ENCODE data around the gene GPR37L1.

Gene GPR37L1, protein sequence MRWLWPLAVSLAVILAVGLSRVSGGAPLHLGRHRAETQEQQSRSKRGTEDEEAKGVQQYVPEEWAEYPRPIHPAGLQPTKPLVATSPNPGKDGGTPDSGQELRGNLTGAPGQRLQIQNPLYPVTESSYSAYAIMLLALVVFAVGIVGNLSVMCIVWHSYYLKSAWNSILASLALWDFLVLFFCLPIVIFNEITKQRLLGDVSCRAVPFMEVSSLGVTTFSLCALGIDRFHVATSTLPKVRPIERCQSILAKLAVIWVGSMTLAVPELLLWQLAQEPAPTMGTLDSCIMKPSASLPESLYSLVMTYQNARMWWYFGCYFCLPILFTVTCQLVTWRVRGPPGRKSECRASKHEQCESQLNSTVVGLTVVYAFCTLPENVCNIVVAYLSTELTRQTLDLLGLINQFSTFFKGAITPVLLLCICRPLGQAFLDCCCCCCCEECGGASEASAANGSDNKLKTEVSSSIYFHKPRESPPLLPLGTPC

DNA sequence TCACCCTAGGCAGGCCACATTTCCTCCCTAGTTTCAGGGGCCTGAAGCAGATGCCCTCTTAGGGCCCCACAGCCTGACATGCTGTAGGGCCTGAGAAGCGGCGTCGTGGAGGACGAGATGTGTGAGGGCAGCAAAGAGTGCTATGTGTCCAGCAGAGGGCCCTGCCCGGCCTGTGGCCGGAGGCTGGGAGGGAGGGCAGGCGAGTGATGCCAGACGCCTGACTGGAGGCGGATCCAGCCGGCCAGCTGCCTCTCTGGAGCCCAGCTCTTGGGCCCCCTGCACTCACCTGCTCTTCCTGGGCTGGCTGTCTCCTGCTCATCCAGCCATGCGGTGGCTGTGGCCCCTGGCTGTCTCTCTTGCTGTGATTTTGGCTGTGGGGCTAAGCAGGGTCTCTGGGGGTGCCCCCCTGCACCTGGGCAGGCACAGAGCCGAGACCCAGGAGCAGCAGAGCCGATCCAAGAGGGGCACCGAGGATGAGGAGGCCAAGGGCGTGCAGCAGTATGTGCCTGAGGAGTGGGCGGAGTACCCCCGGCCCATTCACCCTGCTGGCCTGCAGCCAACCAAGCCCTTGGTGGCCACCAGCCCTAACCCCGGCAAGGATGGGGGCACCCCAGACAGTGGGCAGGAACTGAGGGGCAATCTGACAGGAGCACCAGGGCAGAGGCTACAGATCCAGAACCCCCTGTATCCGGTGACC, at the start of gene GPR37L1:
GPR37L1 (plus strand) TSS at position 279 of the 697 bp plus-strand sequence; CDS start at position 326, 47 bp downstream.
- no peak for DNase-seq (ENCODE audit: low read depth, low spot score)

DNA sequence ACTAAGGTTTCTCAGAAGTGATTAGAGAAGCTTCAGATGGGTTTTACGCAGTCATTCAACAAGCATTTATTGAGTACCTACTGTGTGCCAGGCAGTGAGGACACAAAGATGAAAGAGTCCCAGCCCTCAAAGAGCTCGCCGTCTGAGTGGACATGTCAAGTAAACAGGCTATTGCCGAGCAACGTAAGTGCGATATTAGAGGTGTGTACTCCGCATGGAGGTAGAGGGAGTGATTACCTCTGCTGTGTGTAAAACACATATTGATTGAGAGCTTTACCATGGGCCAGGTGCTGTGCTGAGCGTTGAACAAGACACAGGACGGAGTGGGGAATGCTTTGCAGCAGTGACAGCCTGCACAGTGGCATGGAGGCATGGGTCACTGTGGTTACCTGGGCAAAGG, 49.5 kb upstream of the GPR37L1 start:
- DNase-seq (ENCODE audit: low read depth, low spot score), result no peak

DNA sequence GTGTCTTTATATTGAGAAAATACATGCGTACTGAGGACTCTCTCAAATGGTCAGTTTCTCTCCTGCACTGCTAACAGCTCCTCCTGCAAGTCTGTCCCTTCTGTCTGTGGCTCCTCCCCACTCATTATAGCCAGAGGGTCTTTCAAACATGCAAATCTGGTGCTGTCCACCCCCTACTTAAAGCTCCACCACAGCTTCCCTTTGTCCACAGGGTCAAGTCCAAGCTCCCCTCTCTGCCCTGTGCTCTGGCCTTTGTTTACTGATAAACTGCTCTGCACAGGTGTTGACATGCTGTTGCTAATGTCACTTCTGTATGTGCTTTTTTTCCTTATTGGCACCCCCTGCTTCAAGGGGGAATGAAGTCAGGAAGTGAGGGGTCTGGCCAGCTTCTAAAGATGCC, 47.7 kb upstream of the GPR37L1 start:
- DNase-seq (ENCODE audit: low read depth, low spot score), result no peak

DNA sequence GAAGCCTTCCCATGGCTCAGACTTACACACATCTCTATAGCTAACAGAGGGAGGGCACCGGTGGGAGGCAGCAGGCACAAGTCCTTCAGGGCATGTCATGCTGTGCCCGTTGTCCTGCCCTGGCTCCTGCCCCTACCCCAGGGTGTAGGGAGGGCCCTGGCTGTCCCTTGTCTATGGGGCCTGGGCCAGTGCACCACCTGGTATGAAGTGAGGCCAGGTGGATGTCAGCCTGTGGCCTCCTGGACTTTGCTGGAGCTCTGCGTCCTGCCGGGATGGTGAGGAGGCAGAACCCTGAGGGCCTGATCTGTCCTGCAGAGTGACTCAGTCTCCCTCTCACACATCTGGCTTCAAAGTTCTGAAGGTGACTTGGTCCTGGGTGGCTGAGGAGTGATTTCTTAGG, 47.3 kb upstream of the GPR37L1 start:
- no peak for DNase-seq (ENCODE audit: low read depth, low spot score)

DNA sequence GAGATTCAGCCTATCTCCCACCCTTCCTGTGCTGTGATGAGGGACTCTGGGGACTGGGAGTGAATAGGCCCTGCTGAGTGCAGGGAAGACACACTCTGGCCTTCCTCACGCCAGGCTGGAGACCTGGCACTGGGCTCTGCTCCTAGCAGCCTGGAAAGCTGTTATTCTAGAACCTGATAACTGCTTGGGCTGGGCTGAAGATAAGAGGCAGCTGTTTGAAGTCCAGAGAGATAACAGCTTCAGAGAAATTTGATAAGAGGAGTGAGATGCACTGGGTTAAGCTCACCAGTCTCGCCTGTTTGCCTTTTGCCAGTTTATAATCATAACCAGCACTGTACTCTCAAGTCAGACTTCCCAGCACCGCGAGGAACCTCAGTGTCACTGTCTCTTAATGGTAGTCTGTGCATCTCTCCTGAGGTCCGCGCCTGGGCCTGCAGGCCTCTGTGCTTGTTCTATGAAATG, 46.6 kb upstream of the GPR37L1 start:
- no peak for DNase-seq (ENCODE audit: low read depth, low spot score)

DNA sequence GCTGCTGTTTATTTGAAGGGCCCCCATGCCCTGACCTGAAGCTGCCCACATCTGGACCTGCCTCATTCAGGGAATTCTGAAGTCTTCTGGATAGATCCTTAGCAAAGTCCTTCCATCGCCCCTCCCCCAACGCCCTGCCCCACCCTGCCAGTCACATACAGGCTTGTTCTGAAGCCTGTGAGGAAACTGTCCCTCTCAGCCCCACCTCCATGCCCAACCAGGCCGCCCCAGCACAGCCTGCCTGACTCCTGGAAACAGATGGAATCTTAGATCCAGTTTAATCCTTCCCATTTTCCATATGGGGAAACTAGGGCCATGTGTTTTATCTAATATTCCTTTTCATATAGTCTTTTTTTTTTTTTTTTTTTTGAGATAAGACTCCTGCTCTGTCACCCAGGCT, 44.5 kb upstream of the GPR37L1 start:
- no peak for DNase-seq (ENCODE audit: low read depth, low spot score)

DNA sequence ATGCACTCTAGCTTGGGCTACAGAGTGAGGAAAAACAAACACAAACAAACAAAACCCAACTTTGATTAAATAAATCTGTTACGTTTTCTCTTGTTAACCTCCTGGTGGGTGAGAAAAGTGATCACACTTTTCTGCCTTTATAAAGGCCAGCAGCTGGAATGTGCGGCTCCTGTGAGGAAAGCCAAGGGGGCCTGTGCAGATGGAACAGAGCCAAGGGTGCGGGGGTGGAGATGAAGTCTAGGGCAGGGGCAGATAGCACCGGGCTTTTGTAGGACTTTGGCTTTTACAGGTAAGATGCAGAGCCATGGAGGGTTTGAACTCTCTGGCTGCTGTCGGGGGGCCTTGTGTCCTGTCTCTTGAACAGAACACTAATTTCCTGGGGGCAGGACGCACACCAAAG, 40.7 kb upstream of the GPR37L1 start:
- DNase-seq (ENCODE audit: low read depth, low spot score), result no peak

DNA sequence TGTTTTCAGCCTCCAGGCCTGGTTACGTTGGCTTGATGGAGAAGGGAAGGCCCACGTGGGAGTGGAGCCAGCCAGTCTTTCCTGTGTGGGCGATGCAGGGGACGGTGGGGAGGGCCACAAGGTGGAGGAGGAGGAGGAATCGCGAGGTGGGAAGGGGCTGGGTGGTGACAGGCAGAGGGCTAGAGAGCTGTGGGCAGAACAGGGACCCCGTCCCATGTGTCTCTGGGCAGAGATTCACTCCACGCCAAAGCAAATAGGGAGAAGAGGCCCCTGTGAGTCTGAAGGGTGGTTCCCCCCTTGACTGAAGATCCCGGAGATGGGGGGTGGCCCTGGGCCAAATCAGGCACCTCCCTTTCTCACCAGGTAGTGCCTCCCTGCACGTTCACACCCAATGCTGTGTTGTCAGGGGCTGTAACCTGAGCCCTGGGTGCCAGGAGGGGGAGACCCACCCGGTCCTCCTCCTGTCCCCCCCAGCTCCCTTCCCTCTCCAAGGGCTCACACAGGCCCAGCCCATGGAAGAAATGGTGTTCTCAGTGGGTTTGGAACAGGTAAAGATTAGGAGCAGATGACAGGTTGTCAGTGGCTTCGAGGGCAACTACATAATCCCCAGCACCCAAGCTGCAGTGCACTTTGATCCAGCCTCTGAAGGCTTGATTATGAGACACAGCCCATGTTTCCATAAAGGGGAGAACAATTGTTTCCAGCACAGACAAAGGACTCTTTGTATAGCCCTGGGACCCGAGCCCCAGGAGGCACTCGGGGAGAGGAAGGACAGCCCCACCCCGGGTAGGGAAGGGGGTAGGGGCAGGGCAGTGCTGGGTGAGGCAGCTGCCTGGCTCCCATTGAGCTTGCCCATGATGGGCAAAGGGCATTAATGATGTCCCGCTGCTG, 37.7 kb upstream of the GPR37L1 start:
- DNase-seq (ENCODE audit: low read depth, low spot score), result no peak

DNA sequence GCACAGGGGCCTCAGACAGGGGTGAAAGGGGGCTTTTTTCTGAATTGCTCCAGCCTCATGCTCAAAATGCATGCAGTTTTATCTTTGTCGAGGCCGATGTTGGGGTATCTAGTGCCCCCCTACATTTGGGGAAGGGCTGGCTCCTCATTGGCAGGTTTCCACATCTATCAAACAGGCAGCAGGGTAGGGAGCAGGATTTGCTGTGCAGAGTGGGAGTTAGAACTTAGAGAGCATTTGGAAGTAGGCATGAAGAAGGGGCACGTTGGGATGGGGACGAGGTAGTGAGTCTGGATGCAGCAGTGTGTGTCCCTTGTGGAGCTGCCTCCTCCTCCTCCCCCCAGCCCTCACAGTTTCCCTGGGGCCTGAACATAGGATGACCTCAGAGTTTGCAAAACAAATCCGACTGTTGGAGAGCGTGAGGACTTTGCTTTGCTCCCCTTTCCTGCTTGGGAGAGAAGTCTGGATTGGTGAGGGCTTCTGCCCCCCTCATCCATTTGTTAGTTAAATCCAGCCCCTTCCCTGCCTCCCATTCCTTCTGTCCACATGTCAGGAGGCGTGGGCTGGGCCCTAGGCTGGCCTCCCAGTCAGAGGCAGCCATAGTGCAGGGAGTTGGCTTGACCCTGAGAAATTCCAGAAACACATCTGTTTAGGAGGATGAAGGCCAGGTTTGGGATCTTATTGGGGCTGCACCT, 36.9 kb upstream of the GPR37L1 start:
- no peak for DNase-seq (ENCODE audit: low read depth, low spot score)

DNA sequence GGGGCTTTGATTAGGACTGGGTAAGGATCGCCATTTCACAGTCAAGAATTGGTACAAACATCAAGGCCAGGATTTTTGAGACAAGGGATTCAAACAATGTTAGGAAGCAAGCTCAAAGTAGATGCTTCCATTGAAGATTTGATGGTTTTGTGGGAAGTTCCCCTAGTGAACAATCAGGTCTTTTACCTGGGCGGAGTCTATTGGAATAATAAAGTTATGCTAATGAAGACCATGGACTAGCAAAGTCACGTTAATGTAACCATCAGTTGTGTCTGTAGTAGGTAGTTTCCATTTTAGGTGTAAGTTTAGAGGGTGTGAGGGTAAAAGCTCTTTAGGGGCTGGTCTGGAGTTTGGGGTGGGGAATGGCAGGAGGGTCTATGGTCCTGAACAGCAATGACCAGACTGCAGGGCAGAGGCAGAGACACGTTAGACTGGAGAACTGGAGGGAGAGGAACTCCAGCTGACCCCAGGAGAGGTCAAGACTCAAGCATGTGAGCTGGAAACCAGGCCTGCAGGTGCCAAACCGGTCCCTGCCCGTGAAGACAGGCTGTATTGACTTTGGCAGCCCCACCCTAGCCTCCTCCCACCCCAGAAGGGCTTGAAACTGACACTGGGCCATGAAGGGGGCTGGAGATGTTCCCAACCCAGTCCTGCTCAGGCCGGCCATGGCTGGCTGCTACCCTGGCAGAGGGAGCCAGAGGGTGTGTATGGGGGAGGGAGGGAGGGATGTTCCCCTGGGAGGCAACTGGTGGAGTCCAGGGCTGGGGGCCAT, 36.0 kb upstream of the GPR37L1 start:
- DNase-seq (ENCODE audit: low read depth, low spot score), result no peak

DNA sequence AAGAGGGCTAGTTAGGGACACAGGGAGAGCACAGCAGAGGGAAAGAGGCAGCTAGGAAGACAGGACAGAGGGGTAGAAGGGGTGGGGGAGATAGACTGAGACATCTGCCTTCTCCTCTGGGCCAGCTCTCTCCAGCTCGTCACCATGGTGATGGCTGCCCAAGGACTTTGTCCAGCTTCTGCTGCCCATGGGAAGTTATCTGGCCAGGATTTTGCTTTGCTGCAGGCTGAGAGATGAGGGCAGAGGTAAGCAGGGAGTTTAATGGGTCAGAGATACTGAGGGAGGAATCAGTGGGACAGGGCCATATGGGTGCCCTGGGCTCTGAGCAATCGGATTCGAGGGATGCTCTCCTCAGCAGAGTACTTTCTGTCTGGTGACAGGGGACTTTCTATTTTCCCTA, 34.5 kb upstream of the GPR37L1 start:
- no peak for DNase-seq (ENCODE audit: low read depth, low spot score)

DNA sequence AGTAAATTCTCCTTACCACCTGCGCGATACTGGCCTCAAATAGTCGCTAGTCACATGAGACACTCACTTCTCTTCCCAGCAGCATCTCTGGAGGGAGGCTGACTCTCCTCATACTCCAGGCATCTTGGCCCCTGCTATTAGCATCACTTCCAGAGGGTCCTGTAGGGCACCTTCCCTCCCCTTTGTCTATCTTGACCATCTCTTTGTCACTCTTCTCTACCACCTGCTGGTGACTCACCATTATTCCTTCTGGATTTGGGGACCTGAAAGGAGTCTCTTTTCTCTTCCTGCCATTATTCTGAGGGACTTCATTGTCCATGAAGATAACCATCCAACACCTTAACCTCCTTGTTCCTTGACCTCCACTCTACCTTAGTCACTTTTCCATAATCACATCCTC, 31.7 kb upstream of the GPR37L1 start:
- DNase-seq (ENCODE audit: low read depth, low spot score), result no peak

DNA sequence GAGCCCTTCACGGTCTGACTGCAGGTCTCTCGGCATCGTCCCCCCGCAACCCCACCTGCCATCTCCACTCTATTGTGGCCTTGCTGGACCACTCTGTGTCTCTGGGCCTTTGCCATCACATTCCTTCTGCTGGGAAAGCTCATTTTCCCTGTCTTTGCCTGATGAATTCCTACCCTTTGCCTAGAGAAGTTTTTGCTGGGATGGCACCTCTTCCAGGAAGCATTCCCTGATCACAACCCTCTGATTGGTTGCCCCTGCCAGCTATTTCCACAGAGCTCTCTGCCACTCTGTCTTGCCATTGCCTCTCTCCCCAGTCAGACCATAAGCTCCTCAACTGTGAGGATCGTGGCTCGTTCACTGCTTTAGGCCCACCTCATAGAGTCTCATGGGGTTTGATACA, 28.9 kb upstream of the GPR37L1 start:
- no peak for DNase-seq (ENCODE audit: low read depth, low spot score)

DNA sequence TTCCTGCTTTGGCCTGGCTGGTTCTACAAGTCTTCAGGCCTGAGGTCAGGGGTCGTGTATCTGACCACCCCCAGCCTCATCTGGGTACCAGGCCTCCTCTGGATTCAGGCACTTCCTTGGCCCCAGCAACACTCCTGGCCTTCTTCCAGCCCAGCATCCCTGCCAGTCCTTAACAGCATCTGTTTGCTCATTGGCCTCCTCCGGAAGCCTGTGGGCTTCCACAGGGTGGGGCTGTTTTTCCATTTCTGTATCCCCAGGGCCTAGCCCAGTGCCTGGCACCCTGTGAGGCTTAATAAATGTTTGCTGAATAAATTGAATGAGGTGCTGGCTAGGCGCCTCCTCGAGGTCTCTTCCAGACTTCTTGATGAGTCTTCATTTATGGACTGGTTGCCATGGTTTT, 21.5 kb upstream of the GPR37L1 start:
- DNase-seq (ENCODE audit: low read depth, low spot score), result no peak

DNA sequence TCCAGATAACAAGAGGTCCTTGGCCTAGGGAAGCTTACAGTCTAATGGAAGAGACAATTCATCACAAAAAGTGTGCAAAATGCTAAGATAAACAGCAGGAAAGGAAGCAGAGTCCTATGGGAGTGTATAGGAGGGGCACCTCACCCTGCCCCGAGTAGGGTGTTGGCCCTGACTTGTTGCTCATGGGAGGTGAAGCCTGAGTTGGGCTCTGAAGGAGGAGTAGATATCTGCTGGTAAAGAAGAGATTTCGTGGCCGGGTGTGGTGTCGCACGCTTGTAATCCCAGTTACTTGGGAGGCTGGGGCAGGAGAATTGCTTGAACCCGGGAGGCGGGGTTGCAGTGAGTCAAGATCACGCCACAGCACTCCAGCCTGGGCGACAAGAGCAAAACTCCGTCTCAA, 18.6 kb upstream of the GPR37L1 start:
- DNase-seq (ENCODE audit: low read depth, low spot score), result no peak

DNA sequence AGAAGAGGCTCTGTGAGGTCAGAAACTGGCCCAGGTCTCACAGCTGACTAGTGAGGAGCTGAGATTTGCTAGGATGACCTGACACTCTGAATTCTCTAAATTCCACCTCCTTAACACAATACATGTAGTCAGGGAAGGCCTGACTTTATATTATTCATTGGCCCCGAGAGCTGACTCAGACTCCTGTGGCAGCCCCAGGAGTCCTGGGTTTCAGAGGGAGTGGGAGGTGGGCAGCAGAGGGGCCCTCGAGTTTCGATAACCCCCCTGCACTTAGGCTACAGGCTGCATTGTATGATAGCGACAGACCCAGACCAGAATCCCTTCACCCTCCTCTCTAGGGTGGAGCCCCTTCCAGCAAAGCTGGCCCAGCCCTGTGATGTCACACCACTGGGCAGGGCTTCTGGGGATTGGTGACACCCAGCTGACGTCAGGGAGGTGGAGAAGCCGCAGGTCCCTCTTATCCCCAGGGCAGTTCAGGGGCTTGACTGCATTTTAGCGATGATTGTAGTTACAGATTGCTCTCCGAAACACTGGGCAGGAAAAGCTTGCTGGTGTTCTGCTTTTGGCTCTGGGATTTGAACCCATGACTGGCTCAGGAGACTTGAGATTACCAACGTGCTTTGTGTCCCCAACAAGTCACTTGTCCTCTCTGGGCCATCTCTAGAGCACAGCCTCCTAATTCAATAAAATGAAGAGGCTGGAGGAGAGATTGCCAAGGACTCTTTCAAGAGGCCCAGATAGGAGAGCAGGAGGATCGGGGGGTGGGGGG, 17.0 kb upstream of the GPR37L1 start:
- DNase-seq (ENCODE audit: low read depth, low spot score), result no peak

DNA sequence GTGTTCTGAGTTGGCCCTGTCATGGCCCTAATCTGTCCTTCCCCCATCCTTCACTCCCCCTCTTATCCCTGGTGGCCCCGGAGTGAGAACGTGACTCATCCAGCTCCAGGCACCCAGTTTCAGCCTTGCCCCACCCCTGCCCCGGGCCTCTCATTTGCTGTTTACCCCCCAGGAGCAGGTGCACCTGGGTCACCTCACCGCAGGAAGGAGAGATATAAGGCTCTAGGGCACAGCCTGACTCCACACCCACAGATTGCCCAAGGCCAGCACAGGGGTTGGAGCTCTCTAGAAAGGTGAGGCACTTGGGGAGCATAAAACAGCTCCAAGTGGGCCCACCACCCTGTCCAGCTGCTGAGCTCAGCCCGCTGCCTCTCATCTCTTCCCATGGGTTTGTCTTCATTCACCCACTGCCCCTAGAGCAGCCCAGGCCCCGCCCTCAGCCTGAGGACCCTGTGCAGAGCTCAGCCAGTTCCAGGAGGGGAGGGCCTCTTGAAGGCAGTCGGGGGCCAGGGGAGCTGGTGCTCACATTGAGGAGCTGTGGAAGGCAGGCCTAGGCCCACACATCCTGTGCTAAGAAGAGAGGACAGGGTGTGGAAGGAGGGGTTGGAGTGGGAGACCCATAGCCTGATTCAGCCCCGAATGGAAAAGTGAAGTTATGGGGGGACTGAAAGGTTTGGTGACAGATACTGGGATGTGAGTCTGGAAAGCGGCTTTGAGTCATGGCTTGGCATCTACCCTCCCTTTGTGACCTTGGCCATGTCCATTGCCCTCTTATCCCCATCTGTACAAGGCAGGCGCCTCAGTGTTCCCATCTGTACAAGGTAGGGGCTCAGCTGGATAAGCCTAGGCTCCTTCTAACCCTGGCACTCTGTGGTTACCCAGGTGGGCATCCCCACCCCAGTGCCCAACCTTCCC, 16.1 kb upstream of the GPR37L1 start:
- DNase-seq (ENCODE audit: low read depth, low spot score), result no peak

DNA sequence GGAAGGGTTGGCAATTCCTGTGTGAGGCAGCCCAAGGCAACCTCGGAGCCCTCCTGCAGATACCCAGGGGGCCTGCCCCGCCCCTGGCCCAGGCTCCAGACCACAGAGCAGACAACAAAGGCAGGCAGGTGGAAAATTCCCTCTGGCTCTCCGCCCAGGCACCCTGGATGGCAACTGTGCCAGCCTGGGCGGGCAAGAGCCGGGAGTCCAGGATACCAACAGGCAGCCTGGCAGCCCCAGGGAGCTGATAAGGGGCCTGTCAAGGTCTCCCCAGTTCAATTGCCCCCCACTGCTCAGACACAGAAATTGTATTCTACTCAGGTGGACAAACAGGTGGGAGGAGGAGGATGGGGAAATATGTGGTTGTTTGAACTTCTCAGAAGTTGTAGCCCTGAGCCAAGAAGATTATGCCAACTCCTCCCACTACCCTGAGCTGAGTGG, 15.4 kb upstream of the GPR37L1 start:
- no peak for DNase-seq (ENCODE audit: low read depth, low spot score)
